ENCODE measurements around the gene ARL15.

GRCh38 chr5:53991942-53992341 is 318.4 kb downstream of the ARL15 start:
- TF ChIP-seq POLR2A (IDR thresholded peaks at IDR 0.05; ENCODE audit: low read depth, low read length), result no peak
- peak; percentile 32; the same call in 1 of the 2 replicates for TF ChIP-seq CTCF (conservative IDR thresholded peaks at IDR 0.05; ENCODE audit: low read depth, low read length)
- TF ChIP-seq USF2 (IDR thresholded peaks at IDR 0.05; ENCODE audit: low read depth, low read length), result no peak
- no peak for TF ChIP-seq RFX5 (IDR thresholded peaks at IDR 0.05; ENCODE audit: low read depth, low read length)
- TF ChIP-seq ELK1 (IDR thresholded peaks at IDR 0.05; ENCODE audit: borderline replicate concordance, low read depth, low read length), result no peak
- TF ChIP-seq MAZ (IDR thresholded peaks at IDR 0.05; ENCODE audit: borderline replicate concordance, low read depth, low read length), result no peak
- no peak for TF ChIP-seq CEBPB (IDR thresholded peaks at IDR 0.05; ENCODE audit: low read depth, low read length)
- TF ChIP-seq RCOR1 (IDR thresholded peaks at IDR 0.05; ENCODE audit: insufficient replicate concordance, low read length), result no peak
- TF ChIP-seq RAD21 (IDR thresholded peaks at IDR 0.05; ENCODE audit: low read length), result peak; percentile 34; the same call in 1 of the 2 replicates
- TF ChIP-seq SMC3 (IDR thresholded peaks at IDR 0.05; ENCODE audit: low read depth, low read length), result no peak
- no peak for TF ChIP-seq MAFK (IDR thresholded peaks at IDR 0.05; ENCODE audit: low read depth, low read length)
- TF ChIP-seq FOS (IDR thresholded peaks at IDR 0.05; ENCODE audit: low read depth, low read length), result no peak
- no peak for TF ChIP-seq CHD1 (IDR thresholded peaks at IDR 0.05; ENCODE audit: low read depth, low read length)
